Stimulated activated CD4-positive, alpha-beta T cell treated with anti-CD3 and anti-CD28 coated beads, Interleukin-15, amount 100 ng/mL, for 48 hours (primary cell): ENCODE data around the gene SGSM1.

Source experiments
- DNase-seq, 2 donors: peaks; one replicate each; pipeline ENCODE4 v3.0.0-alpha.2; 2020; ENCODE audit warnings: low read depth in 2 of 2

Gene SGSM1

GRCh38 chr22:24950272-24950902, 144.4 kb downstream of the SGSM1 start:
- no peak for DNase-seq

DNA sequence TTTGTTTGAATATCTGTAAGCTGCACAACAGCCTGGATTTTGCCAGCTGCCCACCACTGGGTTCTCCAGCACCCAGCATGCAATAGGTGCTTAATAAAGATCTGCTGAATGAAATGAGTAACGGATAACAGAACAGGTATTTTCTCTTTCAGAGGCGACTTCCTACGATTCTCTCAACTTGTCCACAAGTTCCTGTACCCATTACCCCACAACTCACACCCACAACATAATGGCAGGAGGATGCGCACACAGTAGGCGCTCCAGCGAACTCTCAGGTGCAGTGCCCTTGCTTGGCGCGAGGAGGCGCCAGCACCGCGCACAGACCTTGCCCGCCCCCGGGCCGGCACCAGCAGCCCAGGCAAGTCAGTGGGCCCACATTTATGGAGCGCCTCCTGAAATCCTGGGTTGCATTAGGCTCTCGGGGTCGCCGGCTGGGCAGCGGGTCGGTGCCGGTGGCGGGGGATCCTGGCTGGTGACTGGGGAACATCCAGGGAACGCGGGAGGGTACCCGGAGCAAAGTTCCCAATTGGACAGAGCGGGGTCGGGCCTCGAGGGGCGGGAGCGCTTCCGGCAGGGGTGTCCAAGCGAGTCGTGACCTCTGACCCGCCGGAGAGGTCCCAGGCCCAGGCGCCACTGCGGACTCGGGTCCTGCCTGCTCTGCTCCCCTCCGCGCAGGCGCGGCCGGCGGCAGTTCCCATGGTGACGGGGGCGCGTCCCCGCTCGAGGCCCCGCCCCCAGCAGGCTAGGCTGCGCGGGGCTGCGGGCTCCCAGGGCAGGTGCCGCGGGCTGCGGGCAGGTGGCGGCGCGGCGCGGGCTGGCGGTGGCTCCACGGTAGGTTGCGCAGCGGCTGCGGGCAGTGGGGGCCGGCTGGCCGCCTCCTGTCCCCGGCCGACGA, 146.2 kb downstream of the SGSM1 start, which contains the start of gene KIAA1671:
Gene KIAA1671, plus strand, starts transcription at position 775 of the 895 bp plus-strand sequence. CDS start 75,284 bp downstream, outside the sequence.
- peak; percentile 67 to 82 for DNase-seq

- no peak for DNase-seq
Observed at GRCh38 chr22:24952837-24953383, 146.9 kb downstream of the SGSM1 start.

DNA sequence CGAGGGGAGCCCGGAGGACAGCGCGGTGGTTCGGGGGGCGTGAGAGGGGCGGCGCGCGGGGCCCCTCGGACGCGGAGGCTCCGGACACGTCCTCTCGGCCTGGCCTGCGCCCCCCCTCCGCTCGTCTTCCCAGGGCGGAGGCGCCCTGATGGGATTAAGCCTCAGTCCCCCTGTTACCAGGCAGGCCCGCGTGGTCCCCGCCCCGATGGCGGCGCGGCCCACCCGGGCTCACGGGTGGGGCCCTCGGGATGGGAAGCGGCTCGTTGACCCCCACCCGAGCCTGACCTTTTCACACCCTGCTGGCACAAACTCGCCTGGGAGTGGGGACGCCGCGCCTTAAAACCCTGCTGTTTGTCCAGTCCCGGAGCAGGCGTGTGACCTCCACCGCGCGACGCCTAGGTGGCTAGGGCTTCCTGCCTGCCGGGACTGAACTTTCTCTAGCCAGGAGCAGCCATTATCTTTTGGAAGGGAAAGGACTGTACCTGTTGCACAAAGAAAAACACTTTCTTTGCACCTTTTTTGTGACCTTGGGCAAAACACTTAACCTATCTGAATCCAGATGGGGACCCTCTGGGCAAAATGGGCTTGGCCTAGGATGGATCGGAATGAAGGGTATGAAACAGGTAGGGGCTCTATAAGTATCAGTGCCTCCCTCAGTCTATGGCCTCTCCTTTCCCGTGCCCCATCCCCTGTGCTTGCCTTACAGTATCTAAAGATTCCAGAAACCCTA, 147.5 kb downstream of the SGSM1 start:
- no peak for DNase-seq

DNA sequence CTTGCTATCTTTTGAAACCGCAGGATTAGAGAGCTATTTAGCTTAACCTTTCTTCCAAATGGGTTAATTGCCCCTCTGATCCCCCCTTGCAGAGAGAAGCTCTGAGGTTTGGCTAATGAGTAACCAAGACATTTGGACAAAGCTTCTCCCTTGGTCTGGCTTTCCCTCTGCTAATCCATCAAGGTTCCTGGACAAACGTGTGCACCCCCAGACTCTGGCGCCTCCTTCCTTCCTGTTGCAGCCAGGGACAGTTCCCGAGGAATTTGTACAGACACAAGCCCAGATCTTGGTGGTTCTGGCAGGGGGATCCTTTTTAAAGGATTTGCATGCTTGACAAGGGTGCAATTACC, 148.1 kb downstream of the SGSM1 start:
- DNase-seq: no peak

GRCh38 chr22:24954856-24955255, 148.8 kb downstream of the SGSM1 start:
- no peak for DNase-seq

GRCh38 chr22:24957043-24957442, 151.0 kb downstream of the SGSM1 start:
- no peak for DNase-seq

GRCh38 chr22:24961217-24961844, 155.3 kb downstream of the SGSM1 start:
- DNase-seq: no peak

DNA sequence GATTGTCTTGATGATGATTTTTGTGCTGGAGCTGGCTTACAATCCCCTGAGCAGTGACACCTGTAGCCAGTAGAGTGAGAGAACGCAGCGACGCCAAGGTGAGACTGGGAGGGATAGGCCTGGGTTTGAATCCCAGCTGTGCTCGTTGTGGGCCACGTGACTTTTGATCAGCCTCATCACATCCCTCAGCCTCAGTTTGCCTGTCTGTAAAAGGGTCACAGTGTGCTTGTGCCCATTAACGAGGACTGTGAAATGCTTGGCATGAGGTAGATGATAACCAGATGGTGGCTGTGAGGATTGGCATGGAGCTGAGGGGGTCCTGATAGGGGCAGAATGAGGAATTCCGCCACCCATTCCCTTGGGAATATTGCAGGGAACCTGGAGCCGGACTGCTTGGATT, 156.1 kb downstream of the SGSM1 start:
- DNase-seq: no peak

DNA sequence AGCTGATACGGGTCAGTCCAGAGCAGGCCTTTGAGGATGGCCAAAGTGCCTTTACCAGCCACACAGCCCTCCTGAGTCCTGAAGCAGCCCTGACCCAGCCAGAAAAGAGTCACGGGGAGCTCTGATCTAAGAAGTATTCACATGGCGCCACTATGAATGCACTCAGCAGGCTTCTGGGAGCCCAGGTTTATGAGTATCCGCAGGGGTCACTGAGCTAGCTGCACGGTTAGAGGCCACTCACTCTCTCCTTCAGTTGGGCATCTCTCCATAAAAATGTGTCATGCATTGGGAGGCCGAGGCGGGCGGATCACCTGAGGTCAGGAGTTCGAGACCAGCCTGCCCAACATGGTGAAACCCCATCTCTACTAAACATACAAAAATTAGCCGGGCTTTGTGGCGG, 156.8 kb downstream of the SGSM1 start:
- no peak for DNase-seq

GRCh38 chr22:24964441-24964840, 158.4 kb downstream of the SGSM1 start:
- DNase-seq: no peak

- DNase-seq: no peak
Observed at GRCh38 chr22:24965822-24966626, 160.0 kb downstream of the SGSM1 start.

GRCh38 chr22:24968066-24968561, 162.1 kb downstream of the SGSM1 start:
- no peak for DNase-seq

DNA sequence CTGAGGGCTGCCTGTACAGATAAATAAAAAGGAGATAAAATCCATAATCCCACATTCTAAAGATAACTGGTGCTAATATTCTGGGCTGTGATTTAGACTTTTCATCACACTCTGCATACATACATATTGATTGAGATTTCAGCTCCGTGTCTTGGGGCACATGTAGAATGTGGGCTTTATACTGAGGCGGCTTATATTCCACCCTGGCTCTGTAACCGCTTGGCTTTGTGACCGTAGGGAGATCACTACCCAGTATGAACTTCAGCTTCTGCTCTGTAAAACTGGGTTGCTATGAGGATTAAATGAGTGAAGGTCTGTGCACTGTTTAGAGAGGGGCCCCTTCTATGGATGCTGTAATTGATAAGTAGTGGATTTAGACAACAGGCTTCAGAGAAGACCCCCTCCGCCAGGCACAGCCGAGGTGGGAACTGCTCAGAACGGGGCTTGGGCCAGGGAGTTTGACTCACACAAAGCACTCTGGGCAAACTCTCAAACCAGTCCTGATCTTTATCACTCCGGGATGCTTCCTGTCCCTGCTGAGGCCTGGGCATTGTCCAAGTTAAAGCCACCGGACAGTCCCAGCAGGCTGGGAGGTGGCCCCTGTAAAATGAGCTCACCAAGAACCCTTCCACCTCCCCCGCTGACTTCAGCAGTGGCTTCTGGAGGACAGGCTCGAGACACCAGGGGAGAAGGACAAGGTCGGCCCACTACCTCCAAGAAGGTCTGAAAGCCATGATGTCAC, 163.7 kb downstream of the SGSM1 start:
- DNase-seq: no peak

GRCh38 chr22:24972369-24972768, 166.4 kb downstream of the SGSM1 start:
- DNase-seq: no peak

DNA sequence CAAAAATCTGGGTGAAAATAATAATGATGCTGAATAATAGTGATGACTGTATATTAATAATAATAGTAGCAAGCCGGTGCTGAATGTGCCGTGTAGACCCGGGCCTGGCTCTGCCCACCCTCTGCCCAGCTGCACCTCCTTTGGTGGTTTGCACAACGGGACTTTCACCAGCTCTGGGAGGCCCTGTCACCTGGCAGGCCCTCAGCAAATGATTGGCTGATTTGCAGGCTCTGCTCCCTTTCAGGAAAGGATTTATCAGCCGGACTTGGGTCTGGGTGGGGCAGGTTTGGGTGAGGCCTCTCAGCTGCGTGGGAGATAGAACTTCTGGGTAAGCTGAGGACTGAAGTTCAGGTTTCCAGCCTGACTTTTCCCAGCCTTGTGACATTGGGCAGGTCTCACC, 167.9 kb downstream of the SGSM1 start:
- no peak for DNase-seq

DNA sequence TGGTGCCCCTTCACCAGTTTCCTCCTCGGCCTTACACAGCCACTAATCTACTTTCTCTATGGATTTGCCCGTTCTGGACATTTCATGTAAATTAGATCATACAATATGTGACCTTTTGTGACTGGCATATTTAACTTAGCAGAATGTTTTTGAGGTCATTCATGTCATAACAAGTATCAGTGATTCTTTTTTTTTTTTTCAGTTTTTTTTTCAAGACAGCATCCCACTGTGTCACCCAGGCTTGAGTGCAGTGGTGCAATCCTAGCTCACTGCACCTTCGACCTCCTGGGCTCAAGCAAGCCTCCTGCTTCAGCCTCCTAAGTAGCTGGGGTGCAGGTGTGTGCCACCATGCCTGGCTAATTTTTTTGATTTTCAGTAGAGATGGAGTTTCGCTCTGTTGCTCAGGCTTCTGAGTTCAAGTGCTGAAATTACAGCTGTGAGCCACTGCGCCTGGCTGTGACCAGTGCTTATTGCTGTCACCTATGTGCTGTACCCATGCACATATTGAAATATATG, 169.2 kb downstream of the SGSM1 start:
- no peak for DNase-seq

DNA sequence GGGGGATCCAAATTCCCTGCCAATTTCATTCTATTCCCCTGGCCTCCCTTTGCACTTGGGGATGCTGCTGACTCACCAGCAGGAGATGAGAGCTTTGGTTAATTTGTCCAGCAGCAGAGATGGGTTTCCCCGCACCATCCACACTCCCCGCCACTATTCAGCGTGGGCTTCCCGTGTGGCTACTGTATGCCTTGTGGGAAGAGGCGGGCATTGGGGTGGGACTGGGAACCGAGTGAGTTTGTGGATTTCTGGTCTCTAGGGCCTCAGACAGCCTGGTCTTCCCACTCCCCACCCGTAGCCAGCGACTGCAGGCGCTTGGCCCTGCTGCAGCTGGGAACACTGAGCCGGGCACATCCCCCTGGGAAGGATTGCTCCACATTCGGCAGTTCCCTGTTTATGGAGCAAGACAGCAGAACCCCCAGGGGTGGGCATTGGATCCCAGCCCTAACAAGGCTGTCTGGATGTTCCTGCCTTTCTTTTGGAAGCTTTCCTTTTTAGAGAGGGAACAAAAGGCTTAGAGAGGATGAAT, 169.9 kb downstream of the SGSM1 start:
- DNase-seq: no peak

- no peak for DNase-seq
Observed at GRCh38 chr22:24976442-24977218, 170.6 kb downstream of the SGSM1 start.
